NCI-H2227 (cell line): Measurements from ENCODE around the gene CCT7.

Experiments used
- DNase-seq: peaks from one replicate; lab custom pipeline; 2025; ENCODE audit not compliant: unreplicated experiment; lab: John Stamatoyannopoulos, UW

The CCT7 gene

DNA sequence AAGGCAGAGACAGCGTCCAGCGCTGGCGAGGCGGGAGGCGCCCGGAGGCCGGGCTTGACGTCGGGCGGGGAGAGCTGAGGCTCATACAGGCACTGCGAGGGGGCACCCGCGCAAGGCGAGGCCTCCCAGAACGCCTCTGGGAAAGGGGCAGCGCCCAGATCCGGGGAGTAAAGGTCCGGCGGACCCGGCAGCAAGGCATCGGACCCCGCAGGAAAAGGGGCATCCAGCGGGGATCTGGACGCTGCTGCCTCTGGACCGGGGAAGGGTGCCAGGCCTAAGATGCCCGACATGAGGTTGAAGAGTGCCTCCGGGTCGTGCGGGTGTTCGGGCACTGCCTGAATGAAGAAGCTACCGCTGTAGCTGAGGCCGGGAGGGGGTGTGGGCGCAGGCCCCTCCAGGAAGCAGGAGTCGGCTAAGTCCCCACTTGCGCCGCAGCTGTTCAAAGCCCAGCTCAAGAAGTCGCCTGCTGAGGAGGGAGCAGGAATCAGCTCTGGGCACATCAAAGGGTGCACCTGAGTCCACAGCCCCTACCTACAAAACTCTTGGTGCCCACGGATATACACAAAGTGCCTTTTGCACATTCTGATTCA lies 58.3 kb downstream of the CCT7 start:
- DNase-seq, result peak; percentile 63

DNA sequence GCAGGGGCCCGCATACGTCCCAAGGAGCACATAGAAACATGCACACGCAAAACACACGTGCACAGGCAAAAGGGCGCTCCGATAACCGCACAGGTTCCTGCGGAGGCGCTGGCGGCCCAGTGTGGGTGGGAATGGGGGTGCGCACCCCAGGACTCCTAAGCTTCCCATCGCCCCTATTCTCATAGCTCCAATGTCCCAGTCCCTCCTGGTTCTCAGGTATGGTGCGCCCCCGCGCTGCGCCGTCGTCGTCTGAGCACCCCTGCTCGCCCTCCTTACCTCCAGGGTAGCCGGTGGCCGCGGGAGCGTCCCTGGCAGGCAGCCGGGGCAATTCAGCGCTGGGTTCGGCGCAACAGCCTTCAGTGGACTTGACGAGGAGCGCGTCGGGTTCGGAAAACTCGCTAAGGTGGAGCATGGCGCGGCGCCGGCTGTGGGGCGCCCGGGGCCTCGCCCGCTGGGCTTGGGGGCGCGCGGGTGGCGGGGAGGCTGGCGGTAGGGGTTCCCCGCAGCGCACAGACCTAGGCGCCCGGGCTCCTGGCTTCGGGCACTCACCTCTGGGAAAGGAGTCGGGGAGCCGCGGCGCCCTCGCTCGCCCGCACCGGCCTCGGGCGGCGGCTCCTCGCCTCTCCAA lies 58.9 kb downstream of the CCT7 start:
- DNase-seq, result peak; percentile 43

DNA sequence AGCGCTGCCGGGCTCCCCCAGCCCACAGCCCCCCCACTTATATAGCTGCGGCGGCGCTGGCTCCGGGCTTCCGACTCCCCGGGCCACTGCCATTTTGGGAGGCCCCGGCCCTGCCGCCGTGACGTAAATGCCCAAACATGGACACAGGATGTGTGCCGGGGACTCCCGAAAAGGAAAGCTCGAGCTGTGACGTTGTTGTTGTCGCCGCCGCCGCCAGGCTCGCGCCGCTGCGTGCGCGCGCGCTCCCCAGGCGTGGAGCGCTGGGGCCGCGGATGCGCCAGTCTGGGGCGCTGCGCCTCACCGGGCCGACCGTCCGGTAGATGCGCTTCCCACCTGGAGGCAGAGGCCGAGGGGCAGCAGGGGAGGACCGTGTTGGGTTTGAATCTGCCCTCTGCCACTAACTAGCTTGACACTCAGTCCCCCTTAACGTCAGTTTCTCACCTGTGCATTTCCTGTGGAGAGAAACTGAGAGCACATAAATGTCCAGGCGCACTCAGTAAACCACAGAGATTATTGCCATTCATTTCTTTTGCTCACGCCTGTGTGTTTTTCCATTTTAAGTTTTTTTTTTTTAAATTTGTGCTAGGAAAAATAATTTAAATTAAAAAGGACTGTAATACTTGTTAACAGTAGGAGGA lies 59.5 kb downstream of the CCT7 start, which contains the start of gene EGR4:
TSS of gene EGR4 (minus strand) at position 15 of the 638 bp plus-strand sequence. CDS start 231 bp downstream, outside the sequence.
- peak; percentile 94 for DNase-seq

DNA sequence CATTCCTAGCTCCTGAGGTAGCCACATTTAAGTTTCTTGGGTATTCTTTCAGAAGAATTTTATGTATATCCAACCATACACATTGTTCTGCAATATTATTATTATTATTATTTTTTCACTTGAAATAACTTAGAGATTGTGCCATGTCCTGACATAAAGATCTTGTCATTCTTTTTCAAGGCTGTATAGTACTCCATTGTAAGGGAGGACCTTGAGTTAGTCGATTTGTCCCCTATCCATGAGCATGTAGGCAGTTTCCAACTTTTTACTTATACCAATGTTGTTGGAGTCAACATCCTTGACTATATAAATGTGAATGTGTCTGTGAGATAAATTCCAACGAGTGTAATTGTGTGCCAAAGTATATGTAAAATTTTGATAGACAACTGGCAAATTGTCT lies 60.1 kb downstream of the CCT7 start:
- no peak for DNase-seq

DNA sequence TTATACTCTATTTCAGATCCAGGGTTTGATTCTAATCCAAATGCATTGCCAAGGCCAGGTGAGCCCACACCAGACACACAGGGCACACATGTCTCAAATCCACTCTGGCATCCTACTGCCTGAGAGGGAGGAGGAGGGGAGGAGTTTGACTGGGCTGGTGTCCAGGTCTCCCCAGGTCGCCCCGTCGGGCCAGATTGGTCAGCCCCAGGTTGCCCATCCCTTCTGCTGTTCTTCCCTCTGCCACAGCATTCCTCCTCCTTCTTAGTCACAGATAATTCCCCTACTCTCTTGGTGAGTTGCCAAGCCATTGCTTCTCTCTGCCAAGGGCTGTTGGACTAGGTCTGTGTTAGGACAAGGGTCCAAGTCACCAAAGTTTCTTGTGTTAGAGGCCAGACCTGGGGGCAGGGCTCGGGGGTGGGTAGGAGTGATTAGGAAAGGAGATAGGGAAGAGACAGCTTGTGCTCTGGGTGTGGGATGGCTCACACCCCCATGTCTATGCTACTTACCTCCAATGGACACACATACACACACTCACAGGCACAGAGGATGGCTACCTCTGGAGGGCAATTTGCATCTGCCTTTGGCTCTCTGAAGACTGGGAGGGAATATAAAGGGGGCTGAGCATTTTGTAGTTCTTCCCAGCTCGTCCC lies 61.8 kb downstream of the CCT7 start:
- DNase-seq, result no peak

DNA sequence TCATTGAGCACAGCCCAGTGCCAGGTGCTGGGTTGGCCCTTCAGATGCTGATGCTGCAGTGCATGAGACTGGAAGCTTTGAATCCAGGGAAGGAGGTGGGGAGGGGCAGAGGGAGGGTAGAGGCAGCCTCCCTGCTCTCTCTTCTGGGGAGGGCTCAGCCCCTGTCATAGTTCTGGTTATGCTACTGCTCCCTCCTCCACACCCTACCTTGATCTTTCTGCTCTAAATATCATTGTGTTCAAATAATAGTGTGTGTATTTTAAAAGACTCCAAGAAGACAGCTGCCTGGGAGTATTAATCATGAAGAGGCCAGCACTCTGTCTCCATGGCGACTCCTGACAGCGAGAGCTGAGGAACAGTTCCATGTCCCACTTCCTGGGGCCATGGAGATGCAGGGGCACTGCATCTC lies 63.0 kb downstream of the CCT7 start:
- DNase-seq, result peak; percentile 88

DNA sequence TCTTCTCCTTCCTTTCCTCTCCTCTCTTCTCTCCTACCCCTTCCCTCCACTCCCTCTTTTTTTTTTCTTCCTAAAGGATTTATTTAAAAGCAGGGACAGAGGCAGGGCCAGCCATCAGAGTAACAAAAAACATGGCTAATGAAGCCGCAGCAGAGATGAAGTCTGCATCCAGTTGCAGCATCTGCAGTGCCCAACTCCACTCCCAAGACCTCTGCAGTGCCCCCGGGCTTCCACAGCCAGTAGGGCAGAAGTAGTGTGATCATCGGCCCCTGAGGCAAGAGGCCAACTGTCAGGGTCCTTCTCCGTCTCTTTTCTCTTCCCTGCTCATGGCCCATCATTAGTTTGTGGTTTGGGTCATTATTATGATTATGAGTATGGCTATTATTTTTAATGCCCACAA lies 63.5 kb downstream of the CCT7 start:
- peak; percentile 70 for DNase-seq

DNA sequence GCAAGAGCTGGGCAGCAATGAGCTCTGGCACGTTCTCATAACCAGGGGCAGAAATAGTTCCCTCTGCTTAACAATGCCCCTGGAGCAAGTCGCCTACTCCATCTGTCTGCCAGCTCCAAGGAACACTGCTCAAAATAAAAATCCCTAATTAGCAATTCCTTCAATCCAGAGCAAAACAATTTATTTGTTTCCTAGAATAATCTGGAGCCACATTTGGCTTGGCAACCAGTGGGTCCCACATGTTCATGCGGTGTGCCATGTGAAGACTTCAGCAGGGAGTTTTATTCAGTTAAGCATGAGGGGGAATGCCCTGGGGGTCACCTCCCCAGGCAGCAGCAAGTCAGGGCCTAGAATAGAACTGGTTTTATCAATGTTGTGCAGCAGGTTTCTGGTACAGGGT lies 66.8 kb downstream of the CCT7 start:
- no peak for DNase-seq

DNA sequence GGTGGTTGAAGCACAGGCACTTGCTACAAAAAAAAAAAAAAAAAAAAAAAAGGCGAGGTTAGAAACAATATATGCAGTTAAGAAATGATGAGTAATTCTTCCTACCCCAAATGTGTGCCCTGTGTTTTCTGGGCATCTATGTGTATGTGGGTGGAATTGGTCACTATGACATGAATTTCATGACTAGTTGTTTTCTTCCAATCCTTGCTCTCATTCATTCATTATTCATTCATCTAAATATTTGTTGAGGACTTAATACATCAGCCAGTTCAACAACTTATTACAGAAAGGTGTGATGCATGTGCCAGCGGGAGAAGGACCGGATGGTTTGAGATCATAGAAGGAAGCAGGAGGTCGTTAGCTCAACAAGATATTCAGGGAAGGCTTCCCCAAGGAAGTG lies 67.5 kb downstream of the CCT7 start:
- no peak for DNase-seq
